ENCODE results near the gene POLR2M.

- TF ChIP-seq POLR2A (IDR thresholded peaks at IDR 0.05; ENCODE audit: low read depth, low read length): no peak
- TF ChIP-seq POU2F2 (IDR thresholded peaks at IDR 0.05; ENCODE audit: low read depth, low read length): no peak
- no peak for TF ChIP-seq SPI1 (IDR thresholded peaks at IDR 0.05; ENCODE audit: low read depth, low read length)
Observed at GRCh38 chr15:57746786-57747185, 40.3 kb downstream of the POLR2M start.

Measured in GM12891 (cell line).